Hepatocyte (in vitro differentiated cells): ENCODE measurements around the gene COX8C. TPM values are rescaled to one million over a fixed set of nuclear protein-coding genes. Genes with fewer than 3 reads are reported as not detected.
A peak's percentile ranks its signal among the peaks of the same experiment; 100 is the strongest.

Experiments
- DNase-seq: peaks from one replicate; pipeline ENCODE4 v3.0.0-alpha.2; 2016; ENCODE audit warnings: low spot score
- H2AFZ ChIP-seq: fragments of 200-600 bp; sonication (generic); 2 replicates; pipeline ENCODE4 v1.6.0; 2016; ENCODE audit warnings: antibody characterized with exemption, mild to moderate bottlenecking
- H3K27ac ChIP-seq: fragments of 200-600 bp; sonication (generic); 2 replicates; pipeline ENCODE4 v1.5.1; 2016; ENCODE audit warnings: mild to moderate bottlenecking
- H3K27me3 ChIP-seq: fragments of 200-600 bp; sonication (generic); 2 replicates; pipeline ENCODE4 v1.6.1; 2016
- H3K36me3 ChIP-seq: fragments of 200-600 bp; sonication (generic); replicated peaks from 2 replicates; pipeline ENCODE4 v1.5.1; 2016; ENCODE audit warnings: low read depth; ENCODE audit not compliant: insufficient read depth
- H3K4me1 ChIP-seq: fragments of 200-600 bp; sonication (generic); 2 replicates; pipeline ENCODE4 v1.5.1; 2016; ENCODE audit warnings: mild to moderate bottlenecking, moderate library complexity; ENCODE audit not compliant: insufficient read depth
- H3K4me2 ChIP-seq: fragments of 200-600 bp; sonication (generic); 2 replicates; pipeline ENCODE4 v1.6.0; 2016
- H3K4me3 ChIP-seq: fragments of 200-600 bp; sonication (generic); 2 replicates; pipeline ENCODE4 v1.5.1; 2016; ENCODE audit warnings: mild to moderate bottlenecking
- H3K79me2 ChIP-seq: fragments of 200-600 bp; sonication (generic); 2 replicates; pipeline ENCODE4 v1.6.0; 2017; ENCODE audit warnings: mild to moderate bottlenecking
- H3K9me2 ChIP-seq: fragments of 200-600 bp; sonication (generic); replicated peaks from 2 replicates; pipeline ENCODE4 v1.6.0; 2017; ENCODE audit warnings: mild to moderate bottlenecking; ENCODE audit not compliant: insufficient read depth
- H3K9me3 ChIP-seq: fragments of 200-600 bp; sonication (generic); 2 replicates; pipeline ENCODE4 v1.5.1; 2016; ENCODE audit warnings: low read depth, mild to moderate bottlenecking
- H4K20me1 ChIP-seq: fragments of 200-600 bp; sonication (generic); 2 replicates; pipeline ENCODE4 v1.6.0; 2016; ENCODE audit warnings: mild to moderate bottlenecking; ENCODE audit not compliant: insufficient read depth, poor library complexity, severe bottlenecking
- EZH2 ChIP-seq: fragments of 200-600 bp; sonication (generic); IDR thresholded peaks from 2 replicates; pipeline ENCODE4 v1.6.1; 2016; ENCODE audit warnings: antibody characterized with exemption, mild to moderate bottlenecking, borderline replicate concordance
- EZH2phosphoT487 ChIP-seq: fragments of 200-600 bp; sonication (generic); IDR thresholded peaks from one replicate; pipeline ENCODE4 v1.6.1; 2018; ENCODE audit warnings: antibody characterized with exemption, mild to moderate bottlenecking, low read depth, moderate library complexity; ENCODE audit not compliant: unreplicated experiment, severe bottlenecking
- WGBS: methylation state at CpG from one replicate; pipeline ENCODE4 v1.1.6; 2016; ENCODE audit warnings: low lambda C conversion rate; ENCODE audit errors: missing lambda C conversion rate; 5-methylcytosine and 5-hydroxymethylcytosine counted together
- polyA plus RNA-seq: library from polyadenylated mRNA; unstranded; fragments of >200 nt; fragmentation: Nextera tagmentation; extraction: Ambion mirVana; gene quantifications from 2 replicates; pipeline ENCODE4 v1.2.1, GENCODE V29; 2016
- total RNA-seq: library from RNA; depleted of rRNA; stranded (reverse); fragments of >200 nt; gene quantifications from 2 replicates; pipeline ENCODE4 v1.2.3, GENCODE V29; 2014
- TF ChIP-seq, protein P1 (sequence below): fragments of 200-600 bp; sonication (generic); IDR thresholded peaks from 2 replicates; pipeline ENCODE4 v1.5.1; 2016; ENCODE audit warnings: antibody characterized with exemption, mild to moderate bottlenecking; ENCODE audit not compliant: poor library complexity

COX8C gene
- total RNA-seq (not detected in 2 replicates), polyA plus RNA-seq (not detected in 2 replicates)

DNA sequence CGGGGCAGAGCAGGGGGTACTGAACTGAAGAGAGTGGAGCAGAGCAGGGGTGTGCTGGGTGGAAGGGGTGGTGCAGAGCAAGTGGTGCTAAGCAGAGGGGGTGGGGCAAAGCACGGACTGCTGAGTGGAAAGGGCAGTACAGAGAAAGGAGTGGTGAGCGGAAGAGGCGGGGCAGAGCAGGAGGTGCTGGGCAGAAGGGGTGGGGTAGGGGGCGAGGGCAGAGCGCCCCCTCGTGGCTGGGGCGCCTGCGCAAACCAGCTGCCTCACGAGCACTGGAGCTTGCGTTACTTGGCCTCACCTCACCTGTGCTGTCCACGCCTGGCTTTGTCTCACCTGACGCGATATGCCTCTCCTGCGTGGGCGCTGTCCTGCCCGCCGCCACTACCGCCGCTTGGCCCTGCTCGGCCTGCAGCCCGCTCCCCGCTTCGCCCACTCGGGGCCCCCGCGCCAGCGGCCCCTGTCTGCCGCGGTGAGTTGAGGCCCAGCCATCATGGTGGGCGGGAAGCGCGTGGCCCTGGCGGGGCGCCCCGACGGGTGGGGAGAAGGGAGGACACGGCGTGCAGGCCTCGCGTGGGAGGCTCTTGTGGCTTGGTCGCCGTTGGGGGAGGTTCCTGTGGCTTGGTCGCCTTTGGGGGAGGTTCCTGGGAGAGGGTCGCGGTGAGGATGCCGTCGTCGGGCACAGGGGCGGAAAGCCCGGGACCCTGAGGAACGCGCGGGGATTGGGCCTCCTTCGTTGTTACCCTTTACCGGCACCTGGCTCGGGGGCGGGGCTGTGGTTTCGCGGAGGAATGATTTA lies at the start of gene COX8C:
TSS of gene COX8C (plus strand) at position 257 of the 796 bp plus-strand sequence. CDS start at position 344, 87 bp downstream.
- 99% methylated on average over 40 of the region's 60 CpGs for WGBS

GRCh38 chr14:93299416-93299815 lies 47.6 kb upstream of the COX8C start:
- H3K4me1 ChIP-seq = peaks cover 24% of the 10 kb centered on the region
- H3K79me2 ChIP-seq = peaks cover 90% of the 10 kb centered on the region
- WGBS = 95% methylated on average over 3 of the region's 3 CpGs
- H3K9me3 ChIP-seq = no peaks in the 10 kb centered on the region
- H4K20me1 ChIP-seq = peaks cover 6% of the 10 kb centered on the region
- H3K27me3 ChIP-seq = no peaks in the 10 kb centered on the region
- no peaks in the 10 kb centered on the region for H3K9me2 ChIP-seq
- H3K27ac ChIP-seq = peak overlapping the region; percentile 83
- H3K36me3 ChIP-seq = no peaks in the 10 kb centered on the region
- no peak overlapping the region for H3K4me2 ChIP-seq
- H2AFZ ChIP-seq = no peak overlapping the region
- TF ChIP-seq EZH2phosphoT487 (no peak), EZH2 (no peak)
- TF ChIP-seq, protein P1, sequence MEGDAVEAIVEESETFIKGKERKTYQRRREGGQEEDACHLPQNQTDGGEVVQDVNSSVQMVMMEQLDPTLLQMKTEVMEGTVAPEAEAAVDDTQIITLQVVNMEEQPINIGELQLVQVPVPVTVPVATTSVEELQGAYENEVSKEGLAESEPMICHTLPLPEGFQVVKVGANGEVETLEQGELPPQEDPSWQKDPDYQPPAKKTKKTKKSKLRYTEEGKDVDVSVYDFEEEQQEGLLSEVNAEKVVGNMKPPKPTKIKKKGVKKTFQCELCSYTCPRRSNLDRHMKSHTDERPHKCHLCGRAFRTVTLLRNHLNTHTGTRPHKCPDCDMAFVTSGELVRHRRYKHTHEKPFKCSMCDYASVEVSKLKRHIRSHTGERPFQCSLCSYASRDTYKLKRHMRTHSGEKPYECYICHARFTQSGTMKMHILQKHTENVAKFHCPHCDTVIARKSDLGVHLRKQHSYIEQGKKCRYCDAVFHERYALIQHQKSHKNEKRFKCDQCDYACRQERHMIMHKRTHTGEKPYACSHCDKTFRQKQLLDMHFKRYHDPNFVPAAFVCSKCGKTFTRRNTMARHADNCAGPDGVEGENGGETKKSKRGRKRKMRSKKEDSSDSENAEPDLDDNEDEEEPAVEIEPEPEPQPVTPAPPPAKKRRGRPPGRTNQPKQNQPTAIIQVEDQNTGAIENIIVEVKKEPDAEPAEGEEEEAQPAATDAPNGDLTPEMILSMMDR = no peak
- DNase-seq = no peak
- no peak overlapping the region for H3K4me3 ChIP-seq

More for the DNA sequence above, at the start of gene COX8C:
- DNase-seq = no peak
- no peaks in the 10 kb centered on the region for H3K27me3 ChIP-seq
- no peaks in the 10 kb centered on the region for H3K9me3 ChIP-seq
- no peak within 1 kb of the TSS for H3K27ac ChIP-seq
- TF ChIP-seq, protein P1 = no peak
- no peak for TF ChIP-seq EZH2
- TF ChIP-seq EZH2phosphoT487 = no peak
- no peaks in the 10 kb centered on the region for H3K9me2 ChIP-seq
- H4K20me1 ChIP-seq = no peaks in the 10 kb centered on the region
- H3K4me2 ChIP-seq = no peak within 1 kb of the TSS
- H3K4me1 ChIP-seq = no peaks in the 10 kb centered on the region
- no peak within 1 kb of the TSS for H3K4me3 ChIP-seq
- H3K79me2 ChIP-seq = no peaks in the 10 kb centered on the region
- no peak within 1 kb of the TSS for H2AFZ ChIP-seq
- no peaks in the 10 kb centered on the region for H3K36me3 ChIP-seq

DNA sequence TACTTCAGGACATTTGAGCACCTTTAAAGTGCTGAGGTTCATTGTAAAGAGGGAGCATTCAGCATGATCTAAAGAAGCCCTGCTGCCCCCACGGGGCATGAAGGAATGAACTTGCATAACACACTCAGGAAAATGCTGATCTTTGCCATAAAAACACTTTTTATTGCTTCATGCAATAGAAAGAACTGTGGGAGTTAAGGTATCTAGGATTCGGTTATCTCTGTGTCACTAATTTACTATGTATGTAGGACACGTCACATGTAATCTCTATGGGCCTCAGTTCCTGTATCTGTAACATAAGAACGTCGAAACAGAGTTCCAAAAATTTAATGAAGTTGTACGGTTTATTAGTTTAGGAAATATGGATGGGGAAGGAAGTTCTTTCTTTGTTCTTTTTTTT lies 47.1 kb upstream of the COX8C start:
- Histone ChIP-seq H3K27ac (peak overlapping the region; percentile 83), H3K27me3 (no peaks in the 10 kb centered on the region), H3K9me3 (no peaks in the 10 kb centered on the region), H3K4me2 (no peak overlapping the region), H4K20me1 (peaks cover 6% of the 10 kb centered on the region), H3K36me3 (no peaks in the 10 kb centered on the region), H3K4me3 (no peak overlapping the region), H3K9me2 (no peaks in the 10 kb centered on the region), H3K4me1 (peaks cover 24% of the 10 kb centered on the region), H3K79me2 (peaks cover 90% of the 10 kb centered on the region), H2AFZ (no peak overlapping the region)
- 55% methylated on average over 6 of the region's 6 CpGs for WGBS
- TF ChIP-seq EZH2 = no peak
- DNase-seq = peak; percentile 42

DNA sequence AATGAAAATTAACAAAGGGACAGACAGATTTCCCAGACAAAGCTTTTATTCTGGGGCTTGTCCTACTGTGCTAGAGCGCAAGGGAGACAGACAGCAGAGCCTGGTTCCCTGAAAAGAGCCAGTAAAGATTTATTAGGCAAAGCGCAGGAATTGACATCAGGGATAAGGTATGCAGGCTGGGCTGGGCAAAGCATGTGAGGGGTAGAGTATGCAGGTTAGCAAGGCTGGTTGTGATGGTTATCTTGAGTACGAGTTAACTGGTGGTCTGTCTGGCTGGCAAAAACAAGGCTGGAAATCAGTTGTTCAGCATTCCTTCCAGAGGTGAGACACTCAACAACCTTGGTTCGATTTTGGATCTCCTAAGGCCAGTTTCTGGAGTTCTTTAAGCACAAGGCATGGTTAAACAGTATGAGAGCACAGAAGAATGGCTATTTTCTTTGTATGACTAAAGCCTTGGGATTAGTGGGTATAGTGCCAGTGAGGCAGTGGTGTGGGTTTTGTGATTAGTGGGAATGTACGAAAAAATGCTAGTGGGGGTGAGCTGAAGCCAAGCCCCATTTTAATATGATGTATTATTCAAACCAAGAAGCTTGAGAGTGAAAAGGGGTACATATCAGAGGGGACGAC lies 45.0 kb upstream of the COX8C start:
- no peak overlapping the region for H2AFZ ChIP-seq
- H3K4me3 ChIP-seq = no peak overlapping the region
- peaks cover 91% of the 10 kb centered on the region for H3K79me2 ChIP-seq
- H3K27me3 ChIP-seq = no peaks in the 10 kb centered on the region
- 52% methylated on average over 6 of the region's 6 CpGs for WGBS
- peaks cover 24% of the 10 kb centered on the region for H3K4me1 ChIP-seq
- DNase-seq = peak; percentile 51
- no peak for TF ChIP-seq EZH2
- TF ChIP-seq, protein P1 = no peak
- H4K20me1 ChIP-seq = peaks cover 16% of the 10 kb centered on the region
- H3K9me2 ChIP-seq = no peaks in the 10 kb centered on the region
- H3K9me3 ChIP-seq = no peaks in the 10 kb centered on the region
- peak overlapping the region; percentile 90 for H3K27ac ChIP-seq
- peak overlapping the region; percentile 22 for H3K4me2 ChIP-seq
- no peaks in the 10 kb centered on the region for H3K36me3 ChIP-seq
